H9 (cell line): ENCODE results near the gene GATA1. TPM values are rescaled to one million over a fixed set of nuclear protein-coding genes. Genes with fewer than 3 reads are reported as not detected.

Experiments
- DNase-seq: peaks from one replicate; pipeline ENCODE4 v3.0.0-alpha.2; 2017
- H2AFZ ChIP-seq: one replicate; pipeline ENCODE4 v1.6.1; 2013; ENCODE audit warnings: mild to moderate bottlenecking, low read length, control low read depth, moderate library complexity
- H2AK5ac ChIP-seq: 2 replicates; pipeline ENCODE4 v1.6.1; 2013; ENCODE audit warnings: low read length, control low read depth, mixed read lengths; ENCODE audit not compliant: insufficient read length
- H2BK120ac ChIP-seq: one replicate; pipeline ENCODE4 v1.6.1; 2013; ENCODE audit warnings: low read depth, mild to moderate bottlenecking, low read length, control low read depth, inconsistent platforms; ENCODE audit not compliant: poor library complexity, severe bottlenecking
- H2BK12ac ChIP-seq: 2 replicates; pipeline ENCODE4 v1.6.1; 2013; ENCODE audit warnings: low read length, control low read depth, mixed read lengths, low read depth; ENCODE audit not compliant: insufficient read length
- H2BK15ac ChIP-seq: 2 replicates; pipeline ENCODE4 v1.6.1; 2013; ENCODE audit warnings: low read depth, low read length, control low read depth
- H2BK20ac ChIP-seq: one replicate; pipeline ENCODE4 v1.6.1; 2013; ENCODE audit warnings: low read depth, mild to moderate bottlenecking, low read length, control low read depth, inconsistent platforms; ENCODE audit not compliant: poor library complexity, severe bottlenecking
- H2BK5ac ChIP-seq: 2 replicates; pipeline ENCODE4 v1.6.1; 2013; ENCODE audit warnings: low read length, control low read depth, mixed read lengths; ENCODE audit not compliant: insufficient read length
- H3K14ac ChIP-seq: 2 replicates; pipeline ENCODE4 v1.6.1; 2013; ENCODE audit warnings: low read length, control low read depth; ENCODE audit not compliant: insufficient read depth
- H3K18ac ChIP-seq: 2 replicates; pipeline ENCODE4 v1.6.1; 2013; ENCODE audit warnings: low read depth, mild to moderate bottlenecking, mixed read lengths, low read length, control low read depth; ENCODE audit not compliant: insufficient read length
- H3K23ac ChIP-seq: 2 replicates; pipeline ENCODE4 v1.6.1; 2013; ENCODE audit warnings: low read length, control low read depth, mixed read lengths, low read depth; ENCODE audit not compliant: insufficient read length
- H3K23me2 ChIP-seq: 2 replicates; pipeline ENCODE4 v1.6.1; 2013; ENCODE audit warnings: low read depth, mild to moderate bottlenecking, mixed read lengths, low read length, control low read depth; ENCODE audit not compliant: insufficient read length, poor library complexity, severe bottlenecking
- H3K27ac ChIP-seq: 2 replicates; pipeline ENCODE4 v1.5.1; 2013; ENCODE audit warnings: low read length, control low read depth, mixed read lengths, low read depth; ENCODE audit not compliant: insufficient read length
- H3K27me3 ChIP-seq: 2 replicates; pipeline ENCODE4 v1.6.1; 2013; ENCODE audit warnings: low read length, control low read depth, inconsistent platforms; ENCODE audit not compliant: insufficient read depth
- H3K4ac ChIP-seq: 2 replicates; pipeline ENCODE4 v1.6.1; 2013; ENCODE audit warnings: low read depth, mild to moderate bottlenecking, control low read depth, inconsistent platforms, low read length, moderate library complexity
- H3K4me1 ChIP-seq: 2 replicates; pipeline ENCODE4 v1.6.1; 2013; ENCODE audit warnings: low read length, control low read depth, inconsistent platforms; ENCODE audit not compliant: insufficient read depth
- H3K4me2 ChIP-seq: 2 replicates; pipeline ENCODE4 v1.6.1; 2013; ENCODE audit warnings: low read length, control low read depth, mixed read lengths; ENCODE audit not compliant: insufficient read length, insufficient read depth
- H3K56ac ChIP-seq: 2 replicates; pipeline ENCODE4 v1.6.1; 2013; ENCODE audit warnings: low read depth, mild to moderate bottlenecking, mixed read lengths, low read length, control low read depth; ENCODE audit not compliant: insufficient read length
- H3K79me1 ChIP-seq: 2 replicates; pipeline ENCODE4 v1.6.1; 2013; ENCODE audit warnings: low read depth, mild to moderate bottlenecking, moderate library complexity, low read length, control low read depth, inconsistent platforms; ENCODE audit not compliant: insufficient read depth, poor library complexity, severe bottlenecking
- H3K79me2 ChIP-seq: 2 replicates; pipeline ENCODE4 v1.6.1; 2013; ENCODE audit warnings: low read length, control low read depth, inconsistent platforms; ENCODE audit not compliant: insufficient read depth
- H3K9ac ChIP-seq: 2 replicates; pipeline ENCODE4 v1.6.1; 2013; ENCODE audit warnings: low read length, control low read depth, mixed read lengths; ENCODE audit not compliant: insufficient read length; ENCODE audit errors: extremely low read depth
- H3K9me3 ChIP-seq: one replicate; pipeline ENCODE4 v1.6.1; 2013; ENCODE audit warnings: low read depth, low read length, inconsistent platforms; ENCODE audit not compliant: control insufficient read depth
- H3T11ph ChIP-seq: one replicate; pipeline ENCODE4 v1.6.1; 2013; ENCODE audit warnings: mild to moderate bottlenecking, low read length, control low read depth, inconsistent platforms
- H4K20me1 ChIP-seq: one replicate; pipeline ENCODE4 v1.6.1; 2013; ENCODE audit not compliant: control insufficient read depth, insufficient read length, insufficient read depth
- H4K5ac ChIP-seq: 2 replicates; pipeline ENCODE4 v1.6.1; 2013; ENCODE audit warnings: low read depth, mild to moderate bottlenecking, mixed read lengths, low read length, control low read depth; ENCODE audit not compliant: insufficient read length
- H4K8ac ChIP-seq: replicated peaks from 2 replicates; pipeline ENCODE4 v1.6.1; 2013; ENCODE audit warnings: low read length, control low read depth, mixed read lengths, low read depth; ENCODE audit not compliant: insufficient read length
- H4K91ac ChIP-seq: 2 replicates; pipeline ENCODE4 v1.6.1; 2013; ENCODE audit warnings: low read depth, mild to moderate bottlenecking, moderate library complexity, mixed read lengths, low read length, control low read depth; ENCODE audit not compliant: insufficient read length
- H3K27ac Mint-ChIP-seq, 3 experiments: 2 replicates in 2 of 3; 3 replicates in 1 of 3; pipeline ENCODE4 v1.8.0; 2020 to 2021; ENCODE audit warnings: mixed read lengths in 3 of 3, mild to moderate bottlenecking in 1 of 3, moderate library complexity in 1 of 3
- H3K27me3 Mint-ChIP-seq: 2 replicates; pipeline ENCODE4 v1.8.0; 2021; ENCODE audit warnings: low read depth, mild to moderate bottlenecking, moderate library complexity, mixed read lengths
- H3K36me3 Mint-ChIP-seq, 3 experiments: 2 replicates in 2 of 3; 3 replicates in 1 of 3; pipeline ENCODE4 v1.8.0; 2020 to 2021; ENCODE audit warnings: low read depth in 3 of 3, mixed read lengths in 3 of 3; ENCODE audit not compliant: insufficient read depth in 1 of 3
- H3K4me1 Mint-ChIP-seq, 2 experiments: 2 replicates each; pipeline ENCODE4 v1.8.0; 2020; ENCODE audit warnings: mixed read lengths in 2 of 2
- H3K4me3 Mint-ChIP-seq, 2 experiments: 2 replicates in 1 of 2; 3 replicates in 1 of 2; pipeline ENCODE4 v1.8.0; 2020 to 2021; ENCODE audit warnings: mild to moderate bottlenecking in 2 of 2, mixed read lengths in 2 of 2, moderate library complexity in 1 of 2
- H3K9me3 Mint-ChIP-seq, 2 experiments: 2 replicates in 1 of 2; 3 replicates in 1 of 2; pipeline ENCODE4 v1.8.0; 2020; ENCODE audit warnings: mild to moderate bottlenecking in 2 of 2, mixed read lengths in 2 of 2, moderate library complexity in 1 of 2
- CTCF ChIP-seq: fragments of 200-600 bp; sonication (generic); conservative IDR thresholded peaks from 3 replicates; pipeline ENCODE4 v1.8.0; 2021; ENCODE audit warnings: antibody characterized with exemption, mild to moderate bottlenecking
- WGBS: extraction: QIAGEN DNeasy Blood & Tissue Kit; methylation state at CpG from one replicate; pipeline ENCODE4 v1.1.7; 2013; ENCODE audit warnings: missing lambda C conversion rate, low lambda C conversion rate, mixed read lengths; ENCODE audit not compliant: insufficient read length; ENCODE audit errors: extremely low coverage; 5-methylcytosine and 5-hydroxymethylcytosine counted together
- total RNA-seq: library from RNA; stranded (reverse); gene quantifications from 2 replicates; pipeline ENCODE4 v1.2.1, GENCODE V29; 2021

GATA1 gene
- total RNA-seq, 1 experiment from 2014 or later, result not detected

GRCh38 chrX:48789366-48790220, 3.2 kb downstream of the GATA1 start:
- Mint-ChIP-seq H3K9me3 (peaks cover 68 to 82% of the 10 kb centered on the region in 2 experiments), H3K4me3 (no peak overlapping the region), H3K27ac (no peak overlapping the region; a peak in 1 of 7 replicates), H3K27me3 (peaks cover 21% of the 10 kb centered on the region), H3K36me3 (peaks cover 0 to 9% (median 5%) of the 10 kb centered on the region in 3 experiments; a peak in 5 of 7 replicates), H3K4me1 (no peaks in the 10 kb centered on the region)
- H3K9me3 ChIP-seq, result peaks cover 23% of the 10 kb centered on the region
- no peak for TF ChIP-seq CTCF
- no peaks in the 10 kb centered on the region for H3K27me3 ChIP-seq
- no peak overlapping the region for H2AFZ ChIP-seq
- H3K23me2 ChIP-seq, result no peaks in the 10 kb centered on the region
- no peak for DNase-seq
- no peak overlapping the region for H3K18ac ChIP-seq
- no peak overlapping the region for H3K4ac ChIP-seq
- H3K4me1 ChIP-seq, result no peaks in the 10 kb centered on the region
- no peak overlapping the region for H2BK15ac ChIP-seq
- no peaks in the 10 kb centered on the region for H3K79me2 ChIP-seq
- H4K20me1 ChIP-seq, result no peaks in the 10 kb centered on the region
- no peak overlapping the region for H2BK12ac ChIP-seq
- H2BK120ac ChIP-seq, result no peak overlapping the region
- H2BK5ac ChIP-seq, result no peak overlapping the region
- no peak overlapping the region for H3K27ac ChIP-seq
- H3K9ac ChIP-seq, result no peak overlapping the region
- H3K79me1 ChIP-seq, result no peaks in the 10 kb centered on the region
- no peak overlapping the region for H4K8ac ChIP-seq
- no peak overlapping the region for H3T11ph ChIP-seq
- WGBS, result 100% methylated on average over 2 of the region's 7 CpGs
- H3K56ac ChIP-seq, result no peak overlapping the region
- H4K91ac ChIP-seq, result no peak overlapping the region
- H3K4me2 ChIP-seq, result no peak overlapping the region
- no peak overlapping the region for H4K5ac ChIP-seq
- H3K14ac ChIP-seq, result no peak overlapping the region
- no peak overlapping the region for H2AK5ac ChIP-seq
- H3K23ac ChIP-seq, result no peak overlapping the region
- no peak overlapping the region for H2BK20ac ChIP-seq
